Measurements from ENCODE around the gene QRICH1.

Gene QRICH1

DNA sequence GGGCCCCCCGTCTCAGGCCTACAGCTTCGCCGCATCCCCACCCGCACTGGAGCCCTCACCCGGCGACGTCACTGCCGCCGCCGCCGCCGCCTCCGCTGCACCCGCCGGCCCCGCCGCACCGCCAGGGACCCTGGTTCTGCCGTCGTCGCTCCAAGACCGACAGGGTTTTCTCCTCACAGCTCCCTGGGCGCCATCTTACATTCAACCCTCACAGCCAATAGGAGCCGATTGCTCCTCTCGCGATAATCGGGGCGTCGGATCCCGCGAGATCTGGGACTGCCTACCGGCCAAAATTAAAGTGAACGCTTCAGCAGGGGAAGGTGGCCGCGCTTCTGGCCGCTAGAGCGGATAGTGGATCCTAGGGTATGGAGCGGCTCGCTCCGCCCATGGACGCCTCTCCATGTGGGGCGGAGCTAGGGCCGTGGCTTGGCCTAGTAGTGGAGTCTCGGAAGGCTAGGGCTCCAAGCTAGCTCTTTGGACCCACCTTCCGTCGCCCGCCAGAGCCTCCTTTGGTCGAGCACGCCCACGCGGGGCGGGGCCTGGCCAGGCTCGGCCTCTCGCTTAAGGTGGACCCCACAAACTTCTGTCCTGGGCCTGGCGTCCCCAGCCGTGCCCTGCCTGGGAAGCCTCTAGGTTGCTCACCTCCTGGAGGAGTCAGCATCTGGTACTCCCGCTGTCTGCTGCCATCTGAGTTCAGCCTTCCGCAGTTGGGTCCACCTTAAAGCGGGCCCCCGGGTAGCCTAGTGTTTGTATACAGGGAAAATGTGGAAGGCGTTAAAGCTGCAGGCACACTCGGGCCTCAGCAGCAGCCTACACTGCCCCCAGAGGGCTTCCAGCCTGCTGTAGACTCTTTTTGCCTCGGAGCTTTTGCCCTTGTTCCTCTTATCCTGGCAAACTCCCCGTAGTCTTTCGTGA lies at the start of gene QRICH1:
Gene QRICH1, minus strand, starts transcription at position 219 of the 915 bp plus-strand sequence. CDS start 17,054 bp downstream, outside the sequence.
- DNase-seq (ENCODE audit: low spot score), result peak; percentile 99

DNA sequence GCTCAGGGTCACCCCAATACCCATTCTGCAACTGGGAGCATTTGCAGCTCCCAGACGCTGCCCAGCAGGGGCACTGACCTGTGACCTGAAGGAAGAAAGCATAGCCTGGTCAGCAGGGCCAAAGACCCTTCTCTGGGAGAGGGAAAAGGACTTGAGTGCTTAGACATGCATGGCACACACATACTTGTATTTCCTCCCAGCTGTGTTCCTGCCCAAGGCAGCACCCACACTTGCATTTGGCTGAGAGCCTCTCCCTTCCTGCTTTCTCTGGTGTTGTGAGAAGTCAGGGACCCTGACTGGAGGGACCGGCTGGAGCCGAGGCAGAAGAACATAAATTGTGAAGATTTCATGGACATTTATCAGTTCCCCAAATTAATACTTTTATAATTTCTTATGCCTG lies 46.2 kb upstream of the QRICH1 start:
- DNase-seq (ENCODE audit: low spot score), result no peak

GRCh38 chr3:49135499-49135898 lies 41.6 kb upstream of the QRICH1 start:
- no peak for DNase-seq (ENCODE audit: low spot score)

DNA sequence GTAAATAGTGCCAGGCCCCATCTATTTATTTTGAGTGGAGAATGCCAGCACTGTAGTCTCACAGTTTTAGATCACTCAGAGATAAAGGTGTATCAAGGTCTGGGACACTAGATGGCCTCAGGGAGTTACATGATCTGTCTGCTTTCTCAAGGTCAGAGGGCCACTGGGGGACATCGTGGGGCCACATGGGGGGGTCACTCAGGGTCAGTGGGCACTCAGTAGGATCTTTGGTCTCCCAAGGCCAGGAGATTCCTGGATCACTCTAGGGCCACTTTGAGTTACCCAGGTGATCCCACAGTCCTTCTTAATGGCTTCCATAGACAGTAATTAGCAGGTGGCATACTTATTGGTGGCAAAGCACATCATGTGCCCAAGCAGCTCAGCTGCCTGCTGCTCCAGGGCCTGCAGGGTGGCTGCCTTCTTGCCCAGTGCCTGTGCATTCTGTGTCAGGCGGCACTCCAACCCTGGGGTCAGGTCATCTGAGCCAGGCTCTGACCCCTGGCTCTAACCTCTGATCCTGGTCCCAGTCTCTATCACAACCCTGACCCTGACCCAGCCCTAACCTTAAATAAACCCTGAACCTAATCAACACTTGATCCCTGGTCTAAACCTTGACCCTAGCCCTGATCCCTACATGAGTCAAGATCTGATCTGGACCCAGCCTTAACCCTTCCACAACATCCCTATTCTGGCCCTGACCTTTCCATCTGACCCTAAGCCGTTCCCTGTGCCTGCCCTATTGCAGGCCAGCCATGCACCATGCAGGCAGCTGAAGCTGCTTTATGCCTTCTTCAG lies 40.8 kb upstream of the QRICH1 start:
- peak; percentile 35 for DNase-seq (ENCODE audit: low spot score)

DNA sequence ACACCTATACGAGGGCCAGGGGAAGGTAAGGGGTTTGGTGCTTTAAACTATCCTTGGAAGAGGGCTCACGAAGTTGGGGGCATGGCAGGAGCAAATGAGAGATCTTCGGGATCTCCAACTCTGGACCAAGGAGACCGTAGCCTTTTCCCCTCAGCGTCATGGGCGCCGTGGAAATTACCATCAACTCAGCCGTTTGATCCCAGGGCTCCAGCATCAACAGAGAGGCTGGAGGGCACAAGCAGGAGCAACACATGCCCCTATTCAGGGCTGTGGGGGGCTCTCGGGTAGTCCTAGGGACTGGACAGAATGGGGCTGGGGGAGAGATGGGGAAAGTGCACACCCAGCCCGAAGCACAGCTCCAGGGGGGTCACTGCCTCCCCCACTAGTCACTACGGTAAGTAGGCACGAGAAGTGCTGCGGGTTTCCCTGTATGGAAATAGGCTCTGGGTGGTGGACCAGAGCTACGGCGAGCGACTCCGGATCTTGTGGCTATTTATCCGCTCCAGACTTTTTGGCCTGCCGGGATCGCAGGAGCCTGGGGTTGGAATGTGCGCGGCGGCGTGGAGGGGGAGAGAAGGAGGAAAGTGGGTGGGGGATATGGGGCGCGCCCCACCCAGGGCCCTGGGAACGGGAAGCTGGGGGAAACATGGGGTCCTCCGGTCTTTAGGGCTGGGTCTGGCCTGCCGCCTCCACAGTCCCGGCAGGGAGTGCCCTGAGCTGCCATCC lies 39.5 kb upstream of the QRICH1 start:
- peak; percentile 98 for DNase-seq (ENCODE audit: low spot score)

- peak; percentile 86 for DNase-seq (ENCODE audit: low spot score)
Observed at GRCh38 chr3:49132437-49133225, 38.8 kb upstream of the QRICH1 start, which contains the start of gene LAMB2. Gene LAMB2, minus strand, starts transcription at chr3:49133050. Its CDS starts 183 bp downstream, at chr3:49132867.

GRCh38 chr3:49132073-49132436 lies 38.2 kb upstream of the QRICH1 start:
- DNase-seq (ENCODE audit: low spot score), result no peak

- DNase-seq (ENCODE audit: low spot score), result no peak
Observed at GRCh38 chr3:49131576-49131975, 37.7 kb upstream of the QRICH1 start.

- DNase-seq (ENCODE audit: low spot score), result no peak
Observed at GRCh38 chr3:49131040-49131439, 37.2 kb upstream of the QRICH1 start.

DNA sequence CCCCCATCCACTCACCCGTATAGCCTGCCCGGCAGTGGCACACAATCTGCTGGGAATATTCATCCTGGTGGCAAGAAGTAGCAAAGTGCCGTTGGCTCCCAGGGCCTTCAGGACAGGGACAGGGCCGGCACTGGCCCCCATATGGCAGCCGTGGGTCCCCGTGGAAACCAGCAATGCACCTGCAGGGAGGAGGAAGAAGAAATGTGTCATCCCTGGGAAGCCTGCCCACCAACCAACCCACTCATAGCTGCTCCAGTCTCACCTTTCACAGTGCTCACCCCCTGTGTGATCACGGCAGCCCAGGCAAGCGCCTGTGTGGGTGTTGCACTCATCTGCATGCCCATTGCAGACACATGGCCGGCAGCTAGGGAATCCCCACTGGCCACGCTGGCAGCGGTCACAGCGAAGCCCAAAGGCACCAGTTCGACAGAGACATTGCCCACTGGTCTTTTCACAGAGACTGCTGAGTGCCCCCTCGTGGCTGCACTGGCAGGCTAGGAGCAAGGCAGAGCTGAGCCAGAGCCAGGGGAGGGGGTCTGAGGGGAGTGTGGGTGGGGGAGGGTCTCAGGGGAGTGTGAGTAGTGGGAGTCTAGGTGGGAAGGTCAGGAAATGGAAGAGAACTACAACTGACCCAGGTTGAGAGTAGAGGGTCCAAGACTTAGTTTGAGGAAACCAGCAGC lies 31.3 kb upstream of the QRICH1 start:
- DNase-seq (ENCODE audit: low spot score), result no peak

DNA sequence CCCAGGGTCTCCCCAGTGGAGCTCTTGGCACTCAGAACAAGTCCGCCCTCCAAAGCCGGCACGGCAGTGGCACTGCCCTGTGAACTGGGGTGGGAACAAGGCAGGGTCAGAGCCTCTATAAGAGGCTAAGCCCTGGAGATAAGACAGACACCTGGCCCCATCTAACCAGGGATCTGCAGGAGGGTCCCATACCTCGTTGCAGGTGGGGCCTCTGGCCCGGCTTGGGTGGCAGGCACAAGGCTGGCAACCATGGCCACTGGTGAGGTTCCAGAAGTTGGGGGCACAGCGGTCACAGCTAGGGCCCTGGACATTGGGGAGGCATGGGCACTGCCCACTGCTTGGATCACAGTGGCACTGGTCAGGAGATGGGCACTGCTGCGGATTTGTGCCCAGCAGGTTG lies 30.3 kb upstream of the QRICH1 start:
- DNase-seq (ENCODE audit: low spot score), result no peak

DNA sequence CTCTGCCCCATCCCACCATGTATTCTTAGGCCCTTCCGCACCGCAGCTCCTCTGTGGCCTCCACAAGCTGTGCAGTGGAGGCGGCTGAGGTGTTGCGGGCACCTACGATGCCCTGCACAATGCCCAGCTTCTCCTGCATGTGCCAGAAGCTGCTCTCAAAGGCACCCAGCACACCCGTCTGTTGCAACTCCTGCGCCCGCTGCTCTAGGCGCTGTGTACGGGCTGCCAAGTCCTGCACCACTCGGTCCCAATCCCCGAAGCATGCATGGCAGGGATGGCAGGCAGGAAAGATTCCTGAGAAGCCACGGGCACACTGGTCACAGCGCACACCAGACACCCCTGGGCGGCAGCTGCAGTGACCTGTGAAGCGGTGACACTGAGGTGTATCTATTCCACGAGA lies 29.8 kb upstream of the QRICH1 start:
- no peak for DNase-seq (ENCODE audit: low spot score)

DNA sequence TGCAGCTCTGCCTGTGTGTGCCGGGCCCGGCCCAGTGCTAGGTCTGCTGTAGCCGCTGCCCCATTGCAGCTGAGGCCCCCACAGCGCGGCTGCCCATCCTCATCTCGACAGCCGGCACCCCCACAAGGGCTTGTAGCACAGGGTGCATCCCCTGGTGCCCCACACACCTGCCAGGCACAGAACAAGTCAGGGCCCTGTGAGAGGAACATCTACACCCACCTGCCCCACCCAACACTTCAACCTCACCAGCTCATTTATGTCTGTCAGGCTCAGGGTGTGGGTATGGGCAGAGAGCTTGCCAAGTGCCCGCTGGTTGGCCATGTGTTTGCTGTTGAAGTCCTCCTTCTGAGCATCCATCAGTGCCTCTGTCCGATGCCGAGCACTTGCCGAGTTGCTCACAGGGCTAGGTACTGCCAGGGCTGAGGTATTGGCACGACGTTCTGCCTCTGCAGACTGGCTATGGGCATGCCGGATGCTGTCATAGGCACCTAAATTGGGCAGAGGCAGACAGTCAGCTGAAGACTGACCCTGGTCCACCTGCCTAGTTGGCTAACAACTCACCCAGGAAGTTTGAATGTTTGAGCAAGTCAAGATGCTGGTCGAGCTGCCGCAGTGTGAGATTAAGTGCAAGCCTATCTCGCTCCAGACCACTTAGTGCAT lies 29.1 kb upstream of the QRICH1 start:
- DNase-seq (ENCODE audit: low spot score), result no peak

- DNase-seq (ENCODE audit: low spot score), result no peak
Observed at GRCh38 chr3:49122451-49122850, 28.6 kb upstream of the QRICH1 start.

DNA sequence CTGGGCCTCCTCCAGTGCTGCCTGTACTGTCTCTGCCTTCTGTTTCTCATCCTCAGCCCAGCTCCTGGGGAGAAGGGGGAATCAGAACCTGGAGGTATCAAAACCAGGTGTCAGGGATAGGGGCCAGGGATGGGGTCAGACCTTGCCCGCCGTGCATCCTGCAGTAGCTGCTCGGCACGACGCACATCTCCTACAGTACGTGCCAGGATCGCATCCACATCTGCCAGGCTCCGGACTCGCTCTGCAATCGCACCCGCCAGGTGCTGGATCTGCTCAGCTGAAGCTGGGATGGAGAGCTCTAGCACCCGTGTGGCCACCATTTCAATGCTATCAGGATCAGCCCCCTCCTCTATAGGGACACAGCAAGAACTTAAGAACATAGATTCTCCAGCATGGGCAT lies 28.2 kb upstream of the QRICH1 start:
- no peak for DNase-seq (ENCODE audit: low spot score)

- no peak for DNase-seq (ENCODE audit: low spot score)
Observed at GRCh38 chr3:49121132-49121736, 27.4 kb upstream of the QRICH1 start.

DNA sequence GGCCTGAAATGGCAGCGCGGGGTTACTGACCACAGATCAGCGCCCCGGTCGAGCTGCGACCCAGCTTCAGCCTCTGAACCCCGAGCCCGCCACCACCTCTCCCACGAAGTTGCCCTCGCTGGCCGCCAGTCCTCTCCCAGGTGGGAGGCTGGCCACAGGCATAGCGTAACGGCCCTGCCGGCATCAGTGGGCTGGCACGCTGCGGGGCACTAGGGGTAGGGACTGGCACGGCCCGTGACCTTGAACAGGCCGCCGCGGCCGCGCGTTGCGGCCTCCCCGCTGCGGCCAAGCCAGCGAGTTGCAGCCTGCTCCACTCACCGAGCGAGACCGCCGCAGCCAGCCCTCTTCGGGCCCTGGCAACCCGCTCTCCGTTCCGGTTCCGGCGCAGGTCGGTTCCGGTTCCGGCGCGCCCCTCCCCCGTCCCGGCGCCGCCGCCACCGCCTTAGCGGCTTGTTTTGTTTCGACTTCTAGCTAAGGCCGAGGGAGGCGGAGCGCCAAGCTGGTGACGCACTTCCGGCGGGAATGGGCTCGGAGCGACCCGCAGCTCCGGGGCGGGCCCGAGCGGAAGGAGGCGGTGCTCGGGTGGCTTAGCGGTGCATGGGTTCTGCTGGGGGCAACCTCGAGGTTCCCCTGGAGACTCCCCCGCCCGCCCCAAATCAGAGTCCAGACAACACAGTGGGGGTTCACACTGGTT lies 26.7 kb upstream of the QRICH1 start, which contains the start of gene USP19:
Gene USP19, minus strand, starts transcription at position 386 of the 694 bp plus-strand sequence. CDS start 1,678 bp downstream, outside the sequence.
- peak; percentile 97 for DNase-seq (ENCODE audit: low spot score)

GRCh38 chr3:49120096-49120437 lies 26.2 kb upstream of the QRICH1 start:
- peak; percentile 16 for DNase-seq (ENCODE audit: low spot score)

- DNase-seq (ENCODE audit: low spot score), result no peak
Observed at GRCh38 chr3:49119439-49119838, 25.6 kb upstream of the QRICH1 start.
